H1 (cell line): ENCODE data around the gene ADGRB2. TPM values are rescaled to one million over a fixed set of nuclear protein-coding genes. Genes with fewer than 3 reads are reported as not detected.

ENCODE experiments used
- CTCF ChIA-PET: fragments of 300-600 bp; sonication (Branson Sonifier 250); formaldehyde crosslinking; loops from one replicate; lab custom pipeline; 2021; ENCODE audit not compliant: partially characterized antibody; lab: Charles Lee
- POLR2A ChIA-PET: fragments of 300-600 bp; sonication (Branson Sonifier 250); formaldehyde crosslinking; loops from one replicate; lab custom pipeline; 2021; ENCODE audit warnings: inconsistent platforms; ENCODE audit not compliant: partially characterized antibody; lab: Charles Lee
- DNase-seq, 2 experiments: peaks; one replicate each; pipeline versions ENCODE4 v3.0.0 to v3.0.0-alpha.2; 2010 to 2022; ENCODE audit warnings: low spot score in 2 of 2, low read depth in 1 of 2, mixed read lengths in 1 of 2
- FAIRE-seq: peaks from 2 replicates; lab custom pipeline; 2011; peaks lifted over from hg19 to GRCh38; lab: Jason Lieb, UNC
- H2AFZ ChIP-seq: 2 replicates; pipeline ENCODE4 v1.8.1; 2012; ENCODE audit warnings: low read length, inconsistent platforms
- H2AK5ac ChIP-seq: 2 replicates; pipeline ENCODE4 v1.6.1; 2013; ENCODE audit warnings: low read depth, low read length
- H2BK120ac ChIP-seq: replicated peaks from 2 replicates; pipeline ENCODE3; 2013; ENCODE audit warnings: low read depth, low read length, inconsistent platforms
- H2BK12ac ChIP-seq: 2 replicates; pipeline ENCODE4 v1.6.1; 2013; ENCODE audit warnings: low read depth, low read length
- H2BK15ac ChIP-seq: 2 replicates; pipeline ENCODE4 v1.6.1; 2013; ENCODE audit warnings: low read length
- H2BK20ac ChIP-seq: 2 replicates; pipeline ENCODE4 v1.6.1; 2013; ENCODE audit warnings: low read length
- H2BK5ac ChIP-seq: 2 replicates; pipeline ENCODE4 v1.6.1; 2013; ENCODE audit warnings: low read depth, low read length
- H3K14ac ChIP-seq: 2 replicates; pipeline ENCODE4 v1.6.1; 2013; ENCODE audit warnings: inconsistent platforms; ENCODE audit not compliant: insufficient read length
- H3K18ac ChIP-seq: 2 replicates; pipeline ENCODE4 v1.6.1; 2013; ENCODE audit warnings: low read length; ENCODE audit errors: extremely low read depth
- H3K23ac ChIP-seq: 2 replicates; pipeline ENCODE4 v1.6.1; 2013; ENCODE audit warnings: inconsistent platforms; ENCODE audit not compliant: insufficient read length
- H3K23me2 ChIP-seq: 2 replicates; pipeline ENCODE4 v1.6.1; 2013; ENCODE audit warnings: low read depth, low read length
- H3K27ac ChIP-seq: 2 replicates; pipeline ENCODE4 v1.6.1; 2011; ENCODE audit warnings: low read depth, low read length, inconsistent platforms
- H3K27me3 ChIP-seq, 4 experiments: replicated peaks in 1 of 4; 1 replicate in 1 of 4; 2 replicates in 3 of 4; pipeline versions ENCODE4 v1.6.1 to v1.8.1; 2011 to 2013; ENCODE audit warnings: low read length in 3 of 4, mild to moderate bottlenecking in 3 of 4, inconsistent platforms in 2 of 4, mixed read lengths in 2 of 4, moderate library complexity in 1 of 4; ENCODE audit not compliant: control insufficient read depth in 3 of 4, insufficient read depth in 3 of 4; ENCODE audit errors: extremely low read depth in 1 of 4
- H3K36me3 ChIP-seq, 4 experiments: 2 replicates each; pipeline versions ENCODE4 v1.6.1 to v1.8.1; 2011 to 2013; ENCODE audit warnings: mild to moderate bottlenecking in 4 of 4, low read length in 3 of 4, moderate library complexity in 2 of 4, control low read depth in 1 of 4, inconsistent platforms in 1 of 4; ENCODE audit not compliant: insufficient read depth in 4 of 4, control insufficient read depth in 2 of 4
- H3K4ac ChIP-seq: replicated peaks from 2 replicates; pipeline ENCODE3; 2013; ENCODE audit warnings: low read length, low read depth, mixed read lengths, inconsistent platforms; ENCODE audit not compliant: insufficient read length
- H3K4me1 ChIP-seq, 4 experiments: replicated peaks in 1 of 4; 1 replicate in 1 of 4; 2 replicates in 3 of 4; pipeline versions ENCODE4 v1.6.1 to v1.8.1; 2011 to 2013; ENCODE audit warnings: low read length in 3 of 4, inconsistent platforms in 2 of 4, mixed read lengths in 1 of 4; ENCODE audit not compliant: insufficient read depth in 4 of 4, control insufficient read depth in 3 of 4
- H3K4me2 ChIP-seq, 2 experiments: 2 replicates each; pipeline versions ENCODE4 v1.6.1 to v1.8.1; 2011 to 2013; ENCODE audit warnings: low read depth in 2 of 2, low read length in 2 of 2, control low read depth in 1 of 2, inconsistent platforms in 1 of 2, mild to moderate bottlenecking in 1 of 2; ENCODE audit not compliant: insufficient read depth in 1 of 2
- H3K4me3 ChIP-seq, 4 experiments: fragments of 200-600, 300-600 bp in 1 of 4; sonication (generic), shearing (Covaris generic), sonication (Bioruptor Twin) in 1 of 4; 2 replicates each; pipeline versions ENCODE4 v1.5.1 to v1.8.1; 2011 to 2016; ENCODE audit warnings: low read length in 4 of 4, low read depth in 3 of 4, control low read depth in 2 of 4, inconsistent platforms in 2 of 4, mild to moderate bottlenecking in 2 of 4, mixed read lengths in 1 of 4, moderate library complexity in 1 of 4; ENCODE audit not compliant: insufficient read depth in 2 of 4; ENCODE audit errors: extremely low read depth in 1 of 4
- H3K56ac ChIP-seq: replicated peaks from 2 replicates; pipeline ENCODE3; 2013; ENCODE audit warnings: low read depth, mild to moderate bottlenecking, mixed read lengths, low read length, inconsistent platforms; ENCODE audit not compliant: insufficient read length
- H3K79me1 ChIP-seq: 2 replicates; pipeline ENCODE4 v1.6.1; 2013; ENCODE audit warnings: low read depth, low read length, control low read depth
- H3K79me2 ChIP-seq, 2 experiments: 2 replicates each; pipeline versions ENCODE4 v1.6.1 to v1.8.1; 2012 to 2013; ENCODE audit warnings: low read length in 2 of 2, mild to moderate bottlenecking in 2 of 2, inconsistent platforms in 1 of 2; ENCODE audit not compliant: insufficient read depth in 2 of 2, control insufficient read depth in 1 of 2
- H3K9ac ChIP-seq, 4 experiments: replicated peaks in 1 of 4; 1 replicate in 1 of 4; 2 replicates in 3 of 4; pipeline versions ENCODE4 v1.6.1 to v1.8.1; 2011 to 2013; ENCODE audit warnings: low read depth in 3 of 4, low read length in 3 of 4, control low read depth in 2 of 4, mild to moderate bottlenecking in 2 of 4, moderate library complexity in 2 of 4, inconsistent platforms in 1 of 4; ENCODE audit errors: extremely low read depth in 1 of 4
- H3K9me3 ChIP-seq, 2 experiments: 2 replicates each; pipeline versions ENCODE4 v1.6.1 to v1.8.1; 2012 to 2013; ENCODE audit warnings: mild to moderate bottlenecking in 2 of 2, moderate library complexity in 2 of 2, control low read depth in 1 of 2, inconsistent platforms in 1 of 2, low read depth in 1 of 2, low read length in 1 of 2, mixed read lengths in 1 of 2; ENCODE audit not compliant: insufficient read depth in 2 of 2
- H4K20me1 ChIP-seq, 2 experiments: replicated peaks in 1 of 2; 2 replicates each; pipeline versions ENCODE3 to v1.8.1; 2011 to 2013; ENCODE audit warnings: inconsistent platforms in 2 of 2, low read length in 2 of 2, mild to moderate bottlenecking in 1 of 2; ENCODE audit not compliant: insufficient read depth in 2 of 2, control insufficient read depth in 1 of 2
- H4K5ac ChIP-seq: 2 replicates; pipeline ENCODE4 v1.6.1; 2013; ENCODE audit warnings: low read length, low read depth, mixed read lengths, inconsistent platforms; ENCODE audit not compliant: insufficient read length
- H4K8ac ChIP-seq: 2 replicates; pipeline ENCODE4 v1.8.0; 2013; ENCODE audit warnings: mild to moderate bottlenecking, moderate library complexity, low read length, inconsistent platforms; ENCODE audit not compliant: insufficient read depth; ENCODE audit errors: extremely low read depth
- H4K91ac ChIP-seq: replicated peaks from 2 replicates; pipeline ENCODE3; 2013; ENCODE audit warnings: low read length, mixed read lengths, inconsistent platforms; ENCODE audit not compliant: insufficient read length
- ASH2L ChIP-seq: fragments of 200-600, 300-600 bp; sonication (generic); IDR thresholded peaks from one replicate; pipeline ENCODE4 v1.7.1; 2017; ENCODE audit warnings: low read length
- CBX8 ChIP-seq: fragments of 300-800, 300-1000 bp; sonication (generic); IDR thresholded peaks from 2 replicates; pipeline ENCODE4 v1.7.1; 2016; ENCODE audit warnings: low read depth, low read length, borderline replicate concordance
- CEBPB ChIP-seq: IDR thresholded peaks from 2 replicates; pipeline ENCODE4 v1.6.1; 2012; ENCODE audit warnings: low read depth, low read length
- EP300 ChIP-seq, 2 experiments: IDR thresholded peaks; 1 replicate in 1 of 2; 2 replicates in 1 of 2; pipeline ENCODE4 v1.6.1; 2011 to 2012; ENCODE audit warnings: low read depth in 2 of 2, low read length in 2 of 2, mild to moderate bottlenecking in 2 of 2, borderline replicate concordance in 1 of 2, inconsistent platforms in 1 of 2, moderate library complexity in 1 of 2
- NRF1 ChIP-seq: IDR thresholded peaks from 2 replicates; pipeline ENCODE4 v1.6.1; 2011; ENCODE audit warnings: mild to moderate bottlenecking, low read depth, low read length, improper control_type of control experiment
- POLR2AphosphoS5 ChIP-seq: IDR thresholded peaks from 2 replicates; pipeline ENCODE4 v1.6.1; 2011; ENCODE audit warnings: low read depth, low read length
- POU5F1 ChIP-seq: IDR thresholded peaks from 2 replicates; pipeline ENCODE4 v1.6.1; 2011; ENCODE audit warnings: low read depth, mild to moderate bottlenecking, low read length, moderate library complexity
- RBBP5 ChIP-seq: IDR thresholded peaks from 2 replicates; pipeline ENCODE4 v1.7.1; 2012; ENCODE audit warnings: low read depth, mild to moderate bottlenecking, inconsistent platforms, low read length, moderate library complexity, borderline replicate concordance
- SIRT6 ChIP-seq: IDR thresholded peaks from one replicate; pipeline ENCODE4 v1.7.1; 2012; ENCODE audit warnings: low read length, inconsistent platforms
- SIX5 ChIP-seq: IDR thresholded peaks from 2 replicates; pipeline ENCODE4 v1.6.1; 2011; ENCODE audit warnings: mild to moderate bottlenecking, low read depth, low read length
- TAF1 ChIP-seq: IDR thresholded peaks from 2 replicates; pipeline ENCODE4 v1.6.1; 2011; ENCODE audit warnings: mild to moderate bottlenecking, low read depth, low read length
- TAF7 ChIP-seq: optimal IDR thresholded peaks from 2 replicates; pipeline ENCODE3; 2011; ENCODE audit warnings: low read depth, mild to moderate bottlenecking, inconsistent platforms, low read length, moderate library complexity, borderline replicate concordance
- WGBS, 2 experiments: shearing (Covaris generic) in 1 of 2; methylation state at CpG; one replicate each; pipeline versions ENCODE4 v1.1.6 to v1.1.7; 2013 to 2015; ENCODE audit warnings: low lambda C conversion rate in 2 of 2, mixed read lengths in 2 of 2, inconsistent platforms in 1 of 2, low coverage in 1 of 2, missing lambda C conversion rate in 1 of 2; ENCODE audit not compliant: insufficient replicate concordance in 2 of 2, insufficient coverage in 1 of 2, insufficient read length in 1 of 2; ENCODE audit errors: extremely low coverage in 1 of 2, missing lambda C conversion rate in 1 of 2; 5-methylcytosine and 5-hydroxymethylcytosine counted together
- polyA plus RNA-seq, 7 experiments: library from polyadenylated mRNA; depleted of rRNA in 3 of 7; stranded (reverse) in 5 of 7; unstranded in 2 of 7; fragments of >200 nt in 5 of 7; fragments of 200-250 nt in 2 of 7; gene quantifications; 1 replicate in 5 of 7; 2 replicates in 1 of 7; 4 replicates in 1 of 7; pipeline versions ENCODE4 v1.2.1 to v1.2.3, GENCODE V29; 2011 to 2013; ENCODE audit warnings: missing spikeins in 2 of 7, mixed read lengths in 2 of 7
- total RNA-seq: library from RNA; stranded (reverse); fragmentation: NEBNext Ultra II Directional; extraction: Animal tissue kit (Norgen Biotek cat#: 25700); gene quantifications from 2 replicates; pipeline ENCODE4 v1.2.1, GENCODE V29; 2021

ADGRB2 gene
- total and polyA plus RNA-seq, 2 of the 8 experiments (the other 6 are each of a cell fraction or from before 2014, with no cell fraction given) = 15.6 to 26.2 TPM

GRCh38 chr1:31705080-31705866 lies 58.9 kb downstream of the ADGRB2 start:
- peak overlapping the region; percentile 74 for H4K5ac ChIP-seq
- peaks cover 5% of the 10 kb centered on the region for H3K23me2 ChIP-seq
- peak in 1 of 2 experiments; percentile 80 for DNase-seq
- H2BK5ac ChIP-seq = peak overlapping the region; percentile 89; the same call in 1 of the 2 replicates
- peak overlapping the region; percentile 86 for H4K91ac ChIP-seq
- no peaks in the 10 kb centered on the region; a peak in 1 of 7 replicates for H3K27me3 ChIP-seq
- H2BK20ac ChIP-seq = 0 out of 2 replicates have a peak overlapping the region, but pooled peaks have one; percentile 87
- no peaks in the 10 kb centered on the region for H3K9me3 ChIP-seq
- peak overlapping the region; percentile 54 for H2BK15ac ChIP-seq
- H3K9ac ChIP-seq = peak overlapping the region in 2 of 4 experiments; percentile 39 to 50; a peak in 5 of 7 replicates
- no peaks in the 10 kb centered on the region for H3K79me2 ChIP-seq
- H3K4me3 ChIP-seq = peak overlapping the region in 3 of 4 experiments; percentile 15 to 69 (median 17); a peak in 5 of 8 replicates
- CTCF ChIA-PET = interaction anchor here (0.7 to 8.1 kb wide), 18 partner anchors 8 to 112 kb away, joined by 3 to 108 read pairs (median 4); no protein-coding TSS in a partner anchor
- H3K4ac ChIP-seq = peak overlapping the region; percentile 93
- no peaks in the 10 kb centered on the region for H3K79me1 ChIP-seq
- POLR2A ChIA-PET = interaction anchor here (1.1 to 7.3 kb wide), 16 partner anchors 10 to 84 kb away, joined by 3 to 43 read pairs (median 4); partner anchors contain the start of gene PEF1
- H3K23ac ChIP-seq = no peak overlapping the region
- no peak for FAIRE-seq
- peaks cover 15 to 35% (median 16%) of the 10 kb centered on the region in 4 experiments for H3K4me1 ChIP-seq
- H3K56ac ChIP-seq = peak overlapping the region; percentile 38
- H3K36me3 ChIP-seq = no peaks in the 10 kb centered on the region
- 26% methylated on average over 20 of the region's 23 CpGs; no CpG with 5 or more reads in 1 of the 2 experiments for WGBS, 2 experiments
- peak overlapping the region; percentile 76 for H3K18ac ChIP-seq
- H4K20me1 ChIP-seq = no peaks in the 10 kb centered on the region
- no peak overlapping the region for H3K14ac ChIP-seq
- peak overlapping the region; percentile 64 for H4K8ac ChIP-seq
- H3K27ac ChIP-seq = no peak overlapping the region; the same call in 1 of the 2 replicates
- H3K4me2 ChIP-seq = peak overlapping the region; percentile 70 to 78
- peak overlapping the region; percentile 46 for H2AK5ac ChIP-seq
- H2AFZ ChIP-seq = peak overlapping the region; percentile 58
- peak overlapping the region; percentile 89 for H2BK12ac ChIP-seq
- peak overlapping the region; percentile 86 for H2BK120ac ChIP-seq
- TF ChIP-seq POLR2AphosphoS5 (no peak), CBX8 (no peak), TAF7 (peak; percentile 30), ASH2L (peak; percentile 56), NRF1 (no peak), POU5F1 (no peak), RBBP5 (0 out of 2 replicates have a peak, but pooled peaks have one; percentile 2), CEBPB (no peak), SIX5 (no peak), EP300 (IDR thresholded peaks at IDR 0.05; ENCODE audit: borderline replicate concordance in 1 of 2, low read depth in 2 of 2, low read length in 2 of 2) (no peak), SIRT6 (no peak), TAF1 (no peak)
